Measurements from ENCODE around the gene SIRPB2. TPM values are rescaled to one million over a fixed set of nuclear protein-coding genes. Genes with fewer than 3 reads are reported as not detected.

SIRPB2 gene
- polyA plus RNA-seq, 1 experiment = not detected

DNA sequence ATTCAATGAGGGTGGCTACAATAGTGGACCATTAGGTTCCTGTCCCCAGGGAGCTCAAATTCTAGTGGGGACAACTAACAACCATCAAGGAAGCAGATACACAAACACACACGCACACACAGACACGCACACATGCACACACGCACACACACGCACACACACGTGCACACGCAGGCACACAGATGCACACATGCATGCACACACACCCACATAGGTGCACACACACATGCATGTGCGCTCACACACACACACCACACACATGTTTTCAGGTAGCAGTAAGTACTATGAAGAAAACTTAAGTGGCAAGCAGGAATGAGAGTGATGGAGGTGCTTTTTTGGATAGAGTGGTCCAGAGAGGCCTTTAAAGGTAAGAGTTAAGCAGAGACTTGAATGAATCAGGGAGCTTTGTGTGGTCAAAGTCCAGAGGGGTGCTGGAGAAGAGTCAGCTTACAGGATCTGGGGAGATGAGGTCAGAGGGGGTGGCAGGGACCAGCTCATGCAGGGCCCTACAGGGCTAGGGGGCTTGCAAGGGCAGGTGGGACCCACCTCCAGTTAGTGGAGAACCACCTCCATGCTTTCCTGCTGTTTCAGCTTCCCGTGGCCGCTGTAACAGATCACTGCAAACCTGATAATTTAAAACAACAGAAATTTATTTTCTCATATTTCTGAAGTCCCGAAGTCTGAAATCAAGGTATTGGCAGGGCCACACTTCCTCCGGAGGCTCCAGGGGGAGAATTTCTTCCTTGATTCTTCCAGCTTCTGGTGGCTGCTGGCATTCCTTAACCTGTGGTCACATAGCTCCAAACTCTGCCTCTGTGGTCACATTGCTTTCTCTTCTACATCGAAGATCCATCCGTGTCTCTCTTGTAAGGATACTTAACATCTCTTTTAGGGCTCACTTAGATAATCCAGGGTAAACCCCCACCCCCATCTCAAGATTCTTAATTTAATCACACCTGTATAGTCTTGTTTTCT lies 17.7 kb downstream of the SIRPB2 start:
- no peaks in the 10 kb centered on the region for H3K27me3 ChIP-seq (ENCODE audit: control insufficient read depth, insufficient read depth, low read length)
- POLR2A ChIA-PET = no interaction called here
- TF ChIP-seq, protein P1, sequence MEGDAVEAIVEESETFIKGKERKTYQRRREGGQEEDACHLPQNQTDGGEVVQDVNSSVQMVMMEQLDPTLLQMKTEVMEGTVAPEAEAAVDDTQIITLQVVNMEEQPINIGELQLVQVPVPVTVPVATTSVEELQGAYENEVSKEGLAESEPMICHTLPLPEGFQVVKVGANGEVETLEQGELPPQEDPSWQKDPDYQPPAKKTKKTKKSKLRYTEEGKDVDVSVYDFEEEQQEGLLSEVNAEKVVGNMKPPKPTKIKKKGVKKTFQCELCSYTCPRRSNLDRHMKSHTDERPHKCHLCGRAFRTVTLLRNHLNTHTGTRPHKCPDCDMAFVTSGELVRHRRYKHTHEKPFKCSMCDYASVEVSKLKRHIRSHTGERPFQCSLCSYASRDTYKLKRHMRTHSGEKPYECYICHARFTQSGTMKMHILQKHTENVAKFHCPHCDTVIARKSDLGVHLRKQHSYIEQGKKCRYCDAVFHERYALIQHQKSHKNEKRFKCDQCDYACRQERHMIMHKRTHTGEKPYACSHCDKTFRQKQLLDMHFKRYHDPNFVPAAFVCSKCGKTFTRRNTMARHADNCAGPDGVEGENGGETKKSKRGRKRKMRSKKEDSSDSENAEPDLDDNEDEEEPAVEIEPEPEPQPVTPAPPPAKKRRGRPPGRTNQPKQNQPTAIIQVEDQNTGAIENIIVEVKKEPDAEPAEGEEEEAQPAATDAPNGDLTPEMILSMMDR (IDR thresholded peaks at IDR 0.05; ENCODE audit: insufficient read depth, low read depth, low read length) = no peak
- CTCF ChIA-PET = interaction anchor here (0.6 to 2.5 kb wide), 4 partner anchors 30 to 161 kb away, joined by 3 to 15 read pairs (median 5); no protein-coding TSS in a partner anchor
- no peaks in the 10 kb centered on the region for H3K36me3 ChIP-seq (ENCODE audit: control insufficient read depth, insufficient read depth, low read length)
- no peak overlapping the region for H3K4me3 ChIP-seq (ENCODE audit: low read depth, low read length)
- no peak for DNase-seq (ENCODE audit: low read depth)

DNA sequence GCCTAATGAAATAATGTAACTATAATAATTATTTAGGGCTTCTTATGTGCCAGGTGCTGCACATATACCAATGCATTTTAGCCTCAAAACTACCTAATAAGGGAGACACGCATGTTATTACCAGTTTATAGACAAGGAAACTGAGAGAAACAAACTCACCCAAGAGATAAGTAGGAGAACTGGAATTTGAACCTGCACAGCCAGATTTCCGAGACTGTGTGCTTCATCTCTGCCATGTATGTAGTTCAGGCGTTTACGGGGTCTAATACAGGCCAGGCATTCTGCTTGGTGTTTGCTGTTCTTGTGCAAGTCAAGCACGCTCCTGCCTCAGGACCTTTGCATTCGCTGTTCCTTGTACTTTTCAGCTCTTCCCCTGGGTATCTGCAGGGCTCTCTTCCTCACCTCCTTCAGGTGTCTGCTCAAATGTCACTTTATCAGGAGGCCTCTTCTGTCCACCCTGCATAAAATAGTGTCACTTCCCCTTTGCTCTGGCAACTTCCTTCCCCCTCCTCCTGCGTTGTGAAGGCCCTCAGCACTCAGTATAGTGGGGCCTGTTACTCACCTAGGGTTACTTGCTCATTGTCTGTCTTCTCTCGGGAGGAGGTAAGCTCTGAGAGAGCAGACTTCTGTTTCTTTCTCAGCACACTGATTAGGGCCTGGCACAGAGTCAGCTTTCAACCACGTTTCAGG lies 18.5 kb downstream of the SIRPB2 start:
- no peaks in the 10 kb centered on the region for H3K36me3 ChIP-seq (ENCODE audit: control insufficient read depth, insufficient read depth, low read length)
- no peak overlapping the region for H3K4me3 ChIP-seq (ENCODE audit: low read depth, low read length)
- TF ChIP-seq, protein P1 (IDR thresholded peaks at IDR 0.05; ENCODE audit: insufficient read depth, low read depth, low read length) = no peak
- CTCF ChIA-PET = interaction anchor here (0.6 to 2.5 kb wide), 3 partner anchors 31 to 160 kb away, joined by 3 to 15 read pairs (median 7); no protein-coding TSS in a partner anchor
- H3K27me3 ChIP-seq (ENCODE audit: control insufficient read depth, insufficient read depth, low read length) = no peaks in the 10 kb centered on the region
- no peak for DNase-seq (ENCODE audit: low read depth)
- POLR2A ChIA-PET = no interaction called here

DNA sequence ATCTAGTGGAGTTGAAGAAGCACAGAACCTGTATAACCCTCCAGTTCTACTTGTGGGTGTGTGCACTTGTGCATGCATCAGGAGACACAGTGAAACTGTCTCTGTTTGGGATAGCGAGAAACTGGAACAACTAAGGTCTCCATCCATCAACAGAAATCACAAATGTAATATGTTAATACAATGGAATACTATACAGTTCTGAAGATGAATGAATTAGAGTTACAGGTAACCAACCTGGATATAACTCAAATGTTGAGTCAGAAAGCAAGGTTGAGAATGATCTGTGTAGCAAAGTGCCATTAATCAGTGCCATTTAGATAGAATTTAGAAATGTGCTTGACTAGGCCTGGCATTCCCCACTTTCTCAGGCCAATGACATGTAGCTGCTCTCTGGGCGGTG lies 20.0 kb downstream of the SIRPB2 start:
- H3K4me3 ChIP-seq (ENCODE audit: low read depth, low read length) = no peak overlapping the region
- H3K27me3 ChIP-seq (ENCODE audit: control insufficient read depth, insufficient read depth, low read length) = no peaks in the 10 kb centered on the region
- no peak for DNase-seq (ENCODE audit: low read depth)
- TF ChIP-seq, protein P1 (IDR thresholded peaks at IDR 0.05; ENCODE audit: insufficient read depth, low read depth, low read length) = no peak
- ChIA-PET POLR2A (no interaction called here), CTCF (no interaction called here)
- H3K36me3 ChIP-seq (ENCODE audit: control insufficient read depth, insufficient read depth, low read length) = no peaks in the 10 kb centered on the region

DNA sequence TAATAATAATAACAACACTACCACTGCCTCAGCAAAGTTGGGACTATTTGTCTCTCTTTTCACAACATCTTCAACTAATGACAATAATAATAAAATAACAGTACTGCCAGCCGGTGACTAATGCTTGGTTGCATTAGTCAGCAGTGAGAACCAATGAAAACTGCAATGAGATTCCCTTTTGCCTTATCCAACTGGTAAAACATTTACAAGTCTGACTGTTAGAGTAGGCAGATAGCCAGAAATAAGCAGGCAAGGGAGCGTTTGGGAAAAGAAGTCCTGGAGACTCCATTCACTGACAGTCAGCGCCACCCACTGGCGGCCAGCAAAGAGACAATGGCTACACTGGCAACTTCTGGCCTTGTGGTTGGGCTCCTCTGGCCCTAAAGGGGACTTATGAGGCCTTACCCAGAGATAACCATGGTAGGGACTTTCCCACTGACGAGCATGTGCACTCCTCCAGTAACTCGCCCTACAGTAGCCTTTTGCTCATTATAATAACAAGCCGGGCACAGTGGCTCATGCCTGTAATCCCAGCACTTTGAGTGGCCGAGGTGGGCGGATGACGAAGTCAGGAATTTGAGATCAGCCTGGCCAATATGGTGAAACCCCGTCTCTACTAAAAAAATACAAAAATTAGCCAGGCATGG lies 21.2 kb downstream of the SIRPB2 start:
- Histone ChIP-seq H3K36me3 (ENCODE audit: control insufficient read depth, insufficient read depth, low read length) (no peaks in the 10 kb centered on the region), H3K27me3 (ENCODE audit: control insufficient read depth, insufficient read depth, low read length) (no peaks in the 10 kb centered on the region), H3K4me3 (ENCODE audit: low read depth, low read length) (no peak overlapping the region)
- DNase-seq (ENCODE audit: low read depth) = peak; percentile 99
- ChIA-PET CTCF (interaction anchor here (0.6 to 6.8 kb wide), 6 partner anchors 11 to 350 kb away, joined by 3 to 71 read pairs (median 3); no protein-coding TSS in a partner anchor), POLR2A (no interaction called here)
- TF ChIP-seq, protein P1 (IDR thresholded peaks at IDR 0.05; ENCODE audit: insufficient read depth, low read depth, low read length) = peak; percentile 89

Measured in BJ (cell line).